ENCODE results near the gene DDB1. TPM values are rescaled to one million over a fixed set of nuclear protein-coding genes. Genes with fewer than 3 reads are reported as not detected.

The DDB1 gene
- 100 to 1,000 TPM; 105 to 144 (median 127) TPM for total RNA-seq

DNA sequence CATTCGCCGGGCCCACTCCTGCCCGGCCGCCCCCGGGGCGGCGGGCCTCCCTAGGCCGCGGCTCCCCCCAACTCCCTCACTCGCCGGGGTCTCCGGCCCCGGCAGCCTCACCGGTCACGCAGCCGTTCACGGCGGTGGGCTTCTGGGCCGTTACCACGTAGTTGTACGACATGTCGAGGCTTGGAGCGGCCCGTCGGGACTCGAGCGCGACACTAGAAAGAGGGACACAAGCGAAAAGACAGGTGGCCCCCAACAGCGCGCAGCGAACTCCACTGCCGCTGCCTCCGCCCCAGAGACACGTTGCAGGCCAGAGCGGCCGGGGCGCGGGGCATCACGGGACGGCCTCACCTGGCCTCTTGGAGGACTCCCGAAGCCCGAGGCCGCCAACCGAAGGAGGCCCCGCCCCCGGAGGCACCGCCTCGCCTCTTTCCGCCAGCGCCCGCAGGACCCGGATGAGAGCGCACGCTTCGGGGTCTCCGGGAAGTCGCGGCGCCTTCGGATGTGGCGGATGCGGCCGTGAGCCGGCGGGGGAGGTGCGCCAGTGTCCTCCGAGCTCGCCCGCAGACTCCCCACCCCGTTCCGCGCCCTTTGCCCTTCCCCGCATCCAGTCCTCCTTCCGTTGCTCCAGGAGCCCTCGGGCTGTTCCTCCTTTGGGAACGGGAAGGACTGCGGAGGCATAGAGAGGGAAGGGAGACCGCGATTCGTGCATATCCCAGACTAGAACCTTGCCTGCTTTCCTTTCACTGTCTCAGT lies at the start of gene DDB1, which contains the start of gene TKFC:
TSS of gene DDB1 (minus strand) at position 309 of the 753 bp plus-strand sequence. CDS start at position 172, 137 bp downstream.
TSS of gene TKFC (plus strand) at position 432 of the 753 bp plus-strand sequence. CDS start 1,501 bp downstream, outside the sequence.
- no peak for TF ChIP-seq CTCF (IDR thresholded peaks at IDR 0.05; ENCODE audit: low read depth)

DNA sequence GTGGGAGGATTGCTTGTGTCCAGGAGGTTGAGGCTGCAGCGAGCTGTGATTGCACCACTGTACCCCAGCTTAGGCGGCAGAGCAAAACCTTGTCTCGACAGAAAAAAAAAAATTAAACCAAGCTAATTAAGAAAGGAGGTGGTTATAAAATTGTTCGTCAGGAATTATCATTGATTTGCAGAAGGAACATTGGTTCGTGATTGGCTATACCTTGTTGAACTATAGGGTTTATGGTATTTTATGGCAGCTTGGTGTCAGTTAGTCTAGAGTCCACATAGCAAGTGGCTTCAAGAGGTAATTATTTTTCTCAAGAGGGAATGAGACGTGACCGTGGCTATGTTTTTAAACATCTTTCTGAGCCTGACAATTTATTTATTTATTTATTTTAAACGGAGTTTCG lies 48.0 kb upstream of the DDB1 start:
- no peak for TF ChIP-seq CTCF (IDR thresholded peaks at IDR 0.05; ENCODE audit: low read depth)

- TF ChIP-seq CTCF (IDR thresholded peaks at IDR 0.05; ENCODE audit: low read depth): no peak
Observed at GRCh38 chr11:61378713-61379313, 45.9 kb upstream of the DDB1 start.

DNA sequence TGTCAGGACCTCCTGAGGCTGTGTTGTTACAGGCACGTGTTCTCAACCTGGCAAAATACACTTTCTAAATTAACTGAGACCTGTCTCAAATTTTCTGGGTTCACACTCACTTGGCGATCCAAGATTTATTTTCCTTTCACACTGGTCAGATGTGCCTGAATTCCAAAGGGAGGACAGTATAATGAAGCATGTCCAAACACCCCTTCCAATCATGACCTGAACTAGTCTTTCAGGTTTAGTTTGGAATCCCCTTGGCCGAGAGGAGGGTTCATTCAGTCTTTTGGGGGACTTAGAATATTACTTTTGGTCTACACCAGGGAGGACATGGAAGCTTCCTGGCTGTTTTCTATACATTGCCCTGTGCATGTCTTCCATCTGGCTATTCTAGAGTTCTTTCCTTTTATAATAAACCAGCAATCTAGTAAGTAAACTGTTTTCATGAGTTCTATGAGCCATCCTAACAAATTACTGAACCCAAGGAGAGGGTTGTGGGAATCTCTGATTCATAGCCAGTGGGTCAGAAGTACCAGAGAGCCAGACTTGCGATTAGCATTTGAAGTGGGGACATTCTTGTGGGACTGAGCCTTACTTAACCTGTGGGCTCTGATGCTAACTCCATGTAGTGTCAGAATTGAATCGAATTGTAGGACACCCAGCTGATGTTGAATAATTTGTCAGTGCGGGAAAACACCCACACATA lies 44.7 kb upstream of the DDB1 start:
- TF ChIP-seq CTCF (IDR thresholded peaks at IDR 0.05; ENCODE audit: low read depth): no peak

- no peak for TF ChIP-seq CTCF (IDR thresholded peaks at IDR 0.05; ENCODE audit: low read depth)
Observed at GRCh38 chr11:61375761-61376108, 42.8 kb upstream of the DDB1 start.

- no peak for TF ChIP-seq CTCF (IDR thresholded peaks at IDR 0.05; ENCODE audit: low read depth)
Observed at GRCh38 chr11:61372659-61373420, 39.9 kb upstream of the DDB1 start.

Measured in subcutaneous adipose tissue (tissue), 4 donors.